ENCODE results near the gene LSM12.

LSM12 gene

GRCh38 chr17:43988301-43988700, 78.2 kb downstream of the LSM12 start:
- no peak for TF ChIP-seq CTCF (IDR thresholded peaks at IDR 0.05; ENCODE audit: borderline replicate concordance, insufficient read depth, low read depth, low read length)
- H3K4me3 ChIP-seq (ENCODE audit: low read depth, low read length): no peak overlapping the region

GRCh38 chr17:43987131-43988021, 79.1 kb downstream of the LSM12 start:
- TF ChIP-seq CTCF (IDR thresholded peaks at IDR 0.05; ENCODE audit: borderline replicate concordance, insufficient read depth, low read depth, low read length): no peak

GRCh38 chr17:43986225-43986981, 80.1 kb downstream of the LSM12 start:
- no peak for TF ChIP-seq CTCF (IDR thresholded peaks at IDR 0.05; ENCODE audit: borderline replicate concordance, insufficient read depth, low read depth, low read length)

More at GRCh38 chr17:43987131-43988021, 79.1 kb downstream of the LSM12 start:
- H3K4me3 ChIP-seq (ENCODE audit: low read depth, low read length): no peak overlapping the region

GRCh38 chr17:43984521-43984920, 82.0 kb downstream of the LSM12 start:
- TF ChIP-seq CTCF (IDR thresholded peaks at IDR 0.05; ENCODE audit: borderline replicate concordance, insufficient read depth, low read depth, low read length): no peak
- H3K4me3 ChIP-seq (ENCODE audit: low read depth, low read length): no peak overlapping the region

More at GRCh38 chr17:43986225-43986981, 80.1 kb downstream of the LSM12 start:
- no peak overlapping the region for H3K4me3 ChIP-seq (ENCODE audit: low read depth, low read length)
